GM18909 (cell line): Measurements from ENCODE around the gene C3orf33.

Experiments used
- ATAC-seq: cut with Tn5 transposase; IDR thresholded peaks from one replicate; pipeline ENCODE4 v1.9.1; 2021; ENCODE audit warnings: mild to moderate bottlenecking; ENCODE audit not compliant: unreplicated experiment, poor library complexity

Gene C3orf33

GRCh38 chr3:155744010-155744625 lies 62.0 kb downstream of the C3orf33 start:
- peak; percentile 50 for ATAC-seq

GRCh38 chr3:155743606-155744005 lies 62.5 kb downstream of the C3orf33 start:
- no peak for ATAC-seq

GRCh38 chr3:155742349-155742965 lies 63.6 kb downstream of the C3orf33 start:
- no peak for ATAC-seq

GRCh38 chr3:155741603-155742002 lies 64.5 kb downstream of the C3orf33 start:
- ATAC-seq = no peak

GRCh38 chr3:155741101-155741500 lies 65.0 kb downstream of the C3orf33 start:
- ATAC-seq = no peak

GRCh38 chr3:155739154-155739553 lies 66.9 kb downstream of the C3orf33 start:
- ATAC-seq = no peak

GRCh38 chr3:155738580-155739076 lies 67.5 kb downstream of the C3orf33 start:
- ATAC-seq = no peak

- ATAC-seq = peak; percentile 97
Observed at GRCh38 chr3:155737844-155738460, 68.1 kb downstream of the C3orf33 start.

GRCh38 chr3:155736381-155736780 lies 69.7 kb downstream of the C3orf33 start:
- no peak for ATAC-seq

- no peak for ATAC-seq
Observed at GRCh38 chr3:155730843-155731242, 75.2 kb downstream of the C3orf33 start.

- no peak for ATAC-seq
Observed at GRCh38 chr3:155727836-155728235, 78.2 kb downstream of the C3orf33 start.

- ATAC-seq = no peak
Observed at GRCh38 chr3:155714295-155714718, 91.8 kb downstream of the C3orf33 start.
